ENCODE results near the gene GBGT1. TPM values are rescaled to one million over a fixed set of nuclear protein-coding genes. Genes with fewer than 3 reads are reported as not detected.

The GBGT1 gene
- total RNA-seq, 1 donor from 2014 or later = 15.7 TPM

GRCh38 chr9:133113163-133113948 lies 50.4 kb downstream of the GBGT1 start:
- peak; percentile 62 for DNase-seq

GRCh38 chr9:133112663-133113026 lies 51.1 kb downstream of the GBGT1 start:
- no peak for DNase-seq

- no peak for DNase-seq
These were observed 51.7 kb downstream of the GBGT1 start for GRCh38 chr9:133111808-133112662.

GRCh38 chr9:133109931-133110650 lies 53.6 kb downstream of the GBGT1 start:
- DNase-seq = no peak

GRCh38 chr9:133108794-133109641 lies 54.7 kb downstream of the GBGT1 start:
- DNase-seq = no peak

GRCh38 chr9:133107961-133108793 lies 55.5 kb downstream of the GBGT1 start:
- no peak for DNase-seq

- no peak for DNase-seq
These were observed 56.4 kb downstream of the GBGT1 start for GRCh38 chr9:133107245-133107722.

DNA sequence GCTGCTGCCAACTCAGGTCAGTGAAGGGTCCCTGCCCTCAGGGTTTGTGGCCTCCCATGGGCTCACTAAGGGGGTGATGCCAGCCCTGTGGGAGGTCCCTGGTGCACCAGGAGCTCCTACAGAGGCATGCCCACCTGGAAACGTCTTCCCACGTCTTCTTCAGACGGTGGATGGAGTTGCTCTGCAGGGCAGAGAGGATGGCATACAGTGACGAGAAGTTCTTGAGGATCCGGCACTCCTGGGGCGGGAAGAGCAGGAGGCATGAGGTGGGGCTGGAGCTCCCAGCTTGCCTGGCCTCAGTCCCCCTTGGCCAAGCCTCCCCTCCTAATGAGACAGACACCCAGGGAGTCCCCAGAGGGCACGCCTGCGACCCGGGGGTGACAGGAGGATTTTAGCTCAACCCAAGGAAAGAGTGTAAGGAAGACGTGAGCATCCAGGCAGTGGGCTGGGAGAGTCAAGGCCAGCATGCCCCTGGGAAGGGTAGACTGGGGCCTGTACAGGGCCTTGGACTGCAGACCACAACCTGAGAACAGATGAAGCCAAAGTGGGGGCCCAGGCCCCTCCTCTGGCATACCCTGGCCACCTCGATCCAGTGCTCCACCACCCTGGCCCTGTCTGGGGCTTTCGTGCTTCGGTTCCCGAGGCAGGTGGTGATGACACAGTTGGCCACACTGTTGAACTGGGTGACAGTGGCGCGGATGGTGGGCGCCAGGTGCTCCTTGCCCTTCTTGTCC lies 57.0 kb downstream of the GBGT1 start:
- DNase-seq = no peak

DNA sequence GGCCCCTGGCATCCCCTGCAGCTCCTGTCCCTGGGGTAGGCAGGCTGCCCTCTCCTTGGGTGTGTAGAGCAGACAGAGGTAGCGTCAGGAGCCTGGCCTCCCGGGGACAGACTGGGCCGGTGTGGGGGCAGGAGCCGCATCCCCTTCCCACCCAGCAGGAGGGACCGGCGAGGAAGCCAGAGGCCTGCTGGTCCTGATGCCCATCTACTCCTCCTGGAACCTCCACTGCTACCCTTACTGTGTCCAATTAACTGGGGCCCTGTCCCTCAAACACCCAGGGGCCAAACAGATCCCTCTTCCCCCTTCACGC lies 58.3 kb downstream of the GBGT1 start:
- no peak for DNase-seq

- DNase-seq = no peak
These were observed 58.8 kb downstream of the GBGT1 start for GRCh38 chr9:133104718-133105460.

- DNase-seq = no peak
These were observed 59.7 kb downstream of the GBGT1 start for GRCh38 chr9:133103987-133104505.

GRCh38 chr9:133103183-133103986 lies 60.3 kb downstream of the GBGT1 start:
- DNase-seq = peak; percentile 72

Other genes starting within 250 kb of the GBGT1 start
- gene TSC1, start 219.3 kb downstream of the GBGT1 start, total RNA-seq = 29.8 and 33.4 TPM in 2 replicates
- not detected in 2 replicates for gene GFI1B, start 185.2 kb downstream of the GBGT1 start, total RNA-seq
- 53.3 and 59.2 TPM in 2 replicates for gene GTF3C5, start 132.9 kb downstream of the GBGT1 start, total RNA-seq
- 0.14 and 0.17 TPM in 2 replicates for gene CEL, start 101.9 kb downstream of the GBGT1 start, total RNA-seq
- 68.7 and 68.9 TPM in 2 replicates for gene RALGDS, start 42.7 kb downstream of the GBGT1 start, total RNA-seq
- gene OBP2B, start 45.3 kb upstream of the GBGT1 start, total RNA-seq = not detected in 2 replicates
- under 0.01 and 0.51 TPM in 2 replicates for gene ABO, start 111.3 kb upstream of the GBGT1 start, total RNA-seq
- 13.0 and 15.0 TPM in 2 replicates for gene SURF6, start 172.3 kb upstream of the GBGT1 start, total RNA-seq
- 17.7 and 26.6 TPM in 2 replicates for gene MED22, start 184.2 kb upstream of the GBGT1 start, total RNA-seq
- 1,936 and 2,833 TPM in 2 replicates for gene RPL7A, start 184.3 kb upstream of the GBGT1 start, total RNA-seq
- gene SURF1, start 192.6 kb upstream of the GBGT1 start, total RNA-seq = 15.3 and 31.1 TPM in 2 replicates
- 11.2 and 11.7 TPM in 2 replicates for gene SURF2, start 192.6 kb upstream of the GBGT1 start, total RNA-seq
- 370 and 397 TPM in 2 replicates for gene SURF4, start 212.1 kb upstream of the GBGT1 start, total RNA-seq
- gene STKLD1, start 212.5 kb upstream of the GBGT1 start, total RNA-seq = 0.47 and 1.2 TPM in 2 replicates